ENCODE measurements around the gene WDFY2. TPM values are rescaled to one million over a fixed set of nuclear protein-coding genes. Genes with fewer than 3 reads are reported as not detected.

The WDFY2 gene
- total RNA-seq, 1 experiment from 2014 or later = 9.9 TPM

DNA sequence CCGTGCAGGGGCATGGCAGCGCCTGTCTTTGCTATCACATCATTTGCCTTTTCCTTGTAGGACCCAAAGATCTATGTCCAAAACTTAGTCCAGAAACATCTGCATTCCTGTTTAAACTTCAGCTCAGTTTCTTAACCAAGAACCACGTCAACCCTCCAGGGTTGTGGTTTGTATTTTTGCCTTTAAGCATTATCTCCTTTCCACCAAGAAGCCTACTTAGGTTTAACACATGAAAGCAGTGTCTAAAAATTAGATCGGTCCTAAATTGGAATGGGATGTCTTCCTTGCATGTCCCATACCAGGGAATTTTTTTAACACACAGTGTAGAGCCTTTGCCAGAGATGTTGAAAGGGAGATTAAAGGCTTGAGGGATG, 180.9 kb downstream of the WDFY2 start:
- no peak for DNase-seq (ENCODE audit: low read depth)

- DNase-seq (ENCODE audit: low read depth) = no peak
Measured at GRCh38 chr13:51767100-51767499, 182.8 kb downstream of the WDFY2 start.

DNA sequence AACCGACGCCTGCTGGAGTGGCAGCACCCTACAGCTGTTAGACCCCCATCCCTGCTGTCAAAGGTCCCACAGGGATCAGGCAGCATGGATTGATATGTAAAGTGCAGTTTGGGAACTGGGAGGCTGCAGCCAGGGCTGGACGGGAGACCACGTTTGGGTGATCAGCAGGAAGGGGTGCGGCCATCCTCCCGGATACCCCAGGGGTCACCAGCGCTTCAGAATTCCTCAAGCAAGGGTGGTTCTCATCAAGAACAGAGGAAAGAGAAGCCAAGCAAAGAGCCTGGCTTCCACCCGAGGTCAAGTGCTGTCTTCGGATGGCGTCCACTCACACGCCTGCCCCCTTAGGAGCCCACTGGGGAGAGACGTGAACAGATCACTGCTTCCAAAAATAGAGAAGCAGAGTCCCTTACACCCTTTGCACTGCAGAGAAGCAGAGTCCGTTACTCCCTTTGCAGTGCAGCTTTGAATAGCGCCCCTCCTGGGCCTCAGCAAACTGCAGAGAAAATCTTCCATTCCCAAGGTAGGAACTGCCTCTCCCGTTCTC, 184.2 kb downstream of the WDFY2 start:
- DNase-seq (ENCODE audit: low read depth) = no peak

GRCh38 chr13:51768976-51769375, 184.7 kb downstream of the WDFY2 start:
- no peak for DNase-seq (ENCODE audit: low read depth)

- no peak for DNase-seq (ENCODE audit: low read depth)
Measured at GRCh38 chr13:51769455-51770127, 185.3 kb downstream of the WDFY2 start.

- no peak for DNase-seq (ENCODE audit: low read depth)
Measured at GRCh38 chr13:51770160-51770559, 185.9 kb downstream of the WDFY2 start.

DNA sequence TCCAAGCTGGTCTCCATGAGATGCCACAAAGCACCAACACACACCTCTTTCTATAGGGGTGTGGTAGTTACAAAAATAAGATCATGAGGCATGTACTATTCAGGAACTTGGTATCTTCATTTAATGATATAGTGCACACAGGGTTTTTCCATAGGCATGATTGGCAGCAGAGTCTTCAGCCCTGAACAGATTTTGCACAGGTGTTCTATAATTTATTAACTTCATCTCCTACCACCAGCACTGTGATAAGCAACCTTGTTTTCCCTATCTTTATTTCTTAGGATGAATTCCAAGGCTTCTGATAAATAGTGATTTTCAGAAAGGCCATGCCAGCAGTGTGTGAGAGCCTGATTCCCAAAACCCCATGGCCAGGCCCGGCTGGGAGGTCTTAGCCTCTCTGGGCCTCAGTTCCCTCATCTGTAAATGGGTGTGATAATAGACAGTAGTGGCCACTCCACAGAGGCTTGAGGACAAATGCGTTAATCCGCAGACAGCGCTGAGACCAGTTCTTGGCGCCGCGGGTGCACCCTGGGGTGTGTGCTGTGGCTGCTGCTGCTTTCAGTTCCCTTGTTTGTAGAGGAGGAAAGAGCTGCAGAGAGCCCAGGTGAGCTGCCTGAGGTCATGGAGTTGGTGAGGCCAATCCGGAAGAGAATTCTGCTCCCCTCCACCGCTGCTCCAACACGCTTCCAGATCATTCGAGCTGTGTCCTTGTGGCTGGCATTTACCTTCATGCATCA, 186.6 kb downstream of the WDFY2 start:
- no peak for DNase-seq (ENCODE audit: low read depth)

DNA sequence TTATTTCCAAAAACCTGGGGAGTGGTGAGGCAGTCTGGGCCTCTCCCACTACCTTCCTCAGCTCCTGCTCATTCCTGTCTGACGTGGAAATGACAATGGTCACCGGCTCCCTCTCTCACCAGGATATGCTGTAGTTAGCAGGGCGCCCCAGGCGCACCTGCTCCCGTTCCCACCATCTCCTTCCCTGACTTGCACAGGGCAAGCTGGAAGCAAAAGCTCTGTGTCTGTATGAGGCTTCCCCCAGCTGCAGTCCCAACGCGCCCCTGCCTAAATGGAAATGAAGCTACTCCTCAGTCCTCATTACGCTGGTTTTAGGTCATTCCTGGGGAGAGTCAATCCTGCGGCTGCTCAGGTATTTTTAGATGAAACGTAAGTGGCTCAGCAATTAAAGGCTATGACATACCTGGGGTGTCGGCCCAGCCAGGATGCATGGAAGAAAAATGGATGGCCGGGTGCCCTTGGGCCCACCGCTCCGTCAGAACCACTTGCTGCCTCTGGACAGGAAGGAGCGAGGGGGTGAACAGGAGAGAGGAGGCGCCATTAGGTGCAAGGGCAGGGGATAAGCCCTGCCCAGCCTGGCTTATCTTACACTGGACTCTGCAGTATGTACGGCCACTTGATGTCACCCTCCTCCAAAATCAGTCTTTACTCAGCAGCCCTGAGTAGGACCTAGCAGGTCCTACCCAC, 187.3 kb downstream of the WDFY2 start:
- no peak for DNase-seq (ENCODE audit: low read depth)

DNA sequence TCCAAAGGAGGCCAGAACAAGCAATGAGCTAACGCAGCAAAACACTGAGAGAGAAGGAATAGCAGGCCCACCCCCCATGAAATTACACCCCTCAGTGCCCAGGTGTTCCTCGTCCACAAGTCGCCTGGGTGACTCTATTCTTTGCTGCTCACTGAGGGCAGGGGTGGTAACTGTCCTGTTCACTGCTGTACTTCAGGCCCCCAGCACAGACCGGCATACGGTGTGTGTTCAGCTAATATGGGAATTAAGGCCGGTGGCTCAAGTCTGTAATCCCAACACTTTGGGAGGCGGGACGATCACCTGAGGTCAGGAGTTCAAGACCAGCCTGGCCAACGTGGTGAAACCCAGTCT, 187.8 kb downstream of the WDFY2 start:
- DNase-seq (ENCODE audit: low read depth) = no peak

DNA sequence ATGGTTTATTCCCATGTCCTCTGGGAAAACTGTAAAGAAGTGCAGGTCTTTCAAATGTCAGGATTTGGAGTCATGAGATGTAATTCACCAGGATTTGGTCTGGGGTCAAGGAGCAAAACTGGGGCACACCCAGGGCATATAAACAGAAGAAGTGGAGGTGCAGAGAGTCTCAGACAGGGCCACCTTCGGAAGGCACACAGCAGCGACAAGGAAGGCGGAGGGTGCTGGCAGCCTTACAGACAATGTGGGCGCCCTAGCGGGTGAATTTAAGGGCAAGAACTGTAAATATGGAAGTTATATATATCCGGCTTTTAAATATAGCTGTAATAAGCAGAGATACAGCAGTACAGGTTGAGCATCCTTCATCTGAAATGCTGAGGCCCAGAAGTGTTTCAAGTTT, 188.5 kb downstream of the WDFY2 start:
- no peak for DNase-seq (ENCODE audit: low read depth)

DNA sequence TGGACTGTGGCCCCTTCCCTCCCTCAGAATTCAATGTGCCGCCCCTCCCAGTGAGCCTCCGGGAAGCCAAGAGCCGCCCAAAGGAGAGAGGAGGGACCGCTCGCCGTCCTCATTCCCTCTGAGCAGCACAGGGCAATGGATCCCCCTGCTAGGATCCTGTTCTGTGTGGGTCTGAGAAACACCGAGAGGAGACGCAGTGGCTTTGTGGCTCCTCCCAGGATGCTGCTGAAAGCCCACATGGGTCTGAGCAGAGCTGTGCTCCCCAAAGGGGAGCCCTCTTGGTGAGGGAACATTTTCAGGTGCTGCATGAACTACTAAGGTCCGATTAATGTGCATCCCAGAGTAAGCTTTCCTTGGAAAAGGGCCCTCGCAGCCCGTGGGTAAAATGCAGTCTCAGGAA, 189.3 kb downstream of the WDFY2 start:
- no peak for DNase-seq (ENCODE audit: low read depth)

GRCh38 chr13:51776179-51776578, 191.9 kb downstream of the WDFY2 start:
- no peak for DNase-seq (ENCODE audit: low read depth)

GRCh38 chr13:51777921-51778320, 193.7 kb downstream of the WDFY2 start:
- DNase-seq (ENCODE audit: low read depth) = no peak

- no peak for DNase-seq (ENCODE audit: low read depth)
Measured at GRCh38 chr13:51778392-51778791, 194.1 kb downstream of the WDFY2 start.

DNA sequence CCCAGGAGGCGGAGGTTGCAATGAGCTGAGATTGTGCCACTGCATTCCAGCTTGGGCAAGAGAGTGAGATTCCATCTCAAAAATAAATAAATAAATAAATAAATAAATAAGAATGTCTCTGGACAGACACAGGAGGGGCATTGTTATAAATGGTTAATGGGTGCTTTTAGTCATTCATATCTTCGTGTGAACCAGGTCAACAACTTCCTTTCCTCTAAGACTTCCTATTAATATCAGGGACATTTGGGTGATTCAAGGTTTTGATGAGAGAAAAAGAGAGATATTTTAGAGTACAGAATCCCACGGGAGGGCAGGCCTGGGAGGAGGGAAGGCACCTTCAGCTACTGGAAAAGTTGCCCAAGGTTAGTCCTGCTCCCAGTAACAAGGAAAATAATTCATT, 195.8 kb downstream of the WDFY2 start:
- DNase-seq (ENCODE audit: low read depth) = no peak

DNA sequence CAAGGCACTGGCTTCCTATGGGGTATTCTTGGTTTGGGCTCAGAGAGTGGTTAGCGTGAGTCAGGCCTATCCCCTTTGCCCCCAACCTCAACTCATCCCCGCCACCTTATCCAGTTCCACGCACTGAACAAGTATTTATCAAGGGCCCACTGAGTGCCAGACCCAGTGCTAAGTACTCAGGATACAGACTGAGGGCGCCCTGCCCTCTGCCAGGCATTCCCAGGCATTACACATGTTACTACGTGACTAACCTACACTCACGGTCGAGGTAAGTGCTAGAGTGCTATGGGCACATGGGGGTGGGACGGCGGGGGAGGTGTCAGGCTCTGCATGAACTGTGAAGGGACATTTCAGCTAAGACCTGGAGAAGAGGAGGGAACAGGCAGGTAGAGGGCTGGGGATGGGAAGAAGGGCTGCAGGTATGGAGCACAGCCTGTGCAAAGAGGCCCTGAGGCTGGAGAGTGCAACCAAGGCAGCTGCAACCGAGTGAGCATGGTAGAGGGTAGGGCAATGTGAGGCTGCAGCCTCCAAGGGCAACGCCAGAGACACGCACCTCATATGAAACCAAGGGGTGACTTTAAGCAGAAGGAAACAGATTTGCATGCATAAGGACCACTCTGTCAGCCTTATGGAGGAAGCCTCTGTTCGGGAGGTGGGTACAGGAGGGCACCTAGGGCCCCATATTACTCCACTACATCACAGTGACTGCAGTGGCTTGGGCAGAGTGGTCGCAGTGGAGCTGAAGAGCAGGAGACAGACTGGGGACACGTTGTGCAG, 197.2 kb downstream of the WDFY2 start:
- peak; percentile 55 for DNase-seq (ENCODE audit: low read depth)

DNA sequence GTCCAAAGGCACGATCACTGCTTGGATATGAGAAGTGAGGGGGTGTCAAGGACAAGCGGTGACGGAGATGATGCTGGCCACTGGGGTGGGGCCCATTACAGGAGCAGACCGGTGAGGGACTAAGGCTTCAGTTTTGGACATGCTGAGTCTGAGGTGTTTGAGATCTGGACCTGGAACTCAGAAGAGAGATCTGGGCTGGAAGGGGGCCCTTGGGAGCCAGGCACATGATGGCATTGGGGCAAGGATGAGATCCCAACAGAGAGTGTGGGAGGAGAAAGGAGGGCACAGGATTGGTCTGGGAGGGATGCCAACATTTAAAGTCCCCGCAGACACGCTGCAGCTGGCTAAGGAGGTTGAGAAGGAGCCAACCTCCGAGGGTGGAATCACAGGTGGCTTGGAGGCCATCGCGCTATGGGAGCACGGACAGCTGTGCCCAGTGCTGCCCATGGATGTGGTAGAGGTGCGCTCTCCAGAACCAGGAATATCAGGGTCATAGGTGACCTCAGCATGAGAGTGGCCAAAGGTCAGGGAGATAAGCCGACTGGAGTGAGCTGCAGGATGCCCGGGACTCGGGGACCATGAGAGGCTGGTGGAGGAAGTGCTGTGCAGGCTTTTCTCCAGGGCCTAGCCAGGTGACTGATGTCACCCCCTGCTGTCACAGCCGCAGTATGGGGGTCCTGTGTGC, 197.9 kb downstream of the WDFY2 start:
- no peak for DNase-seq (ENCODE audit: low read depth)

- DNase-seq (ENCODE audit: low read depth) = no peak
Measured at GRCh38 chr13:51783428-51784094, 199.3 kb downstream of the WDFY2 start.

DNA sequence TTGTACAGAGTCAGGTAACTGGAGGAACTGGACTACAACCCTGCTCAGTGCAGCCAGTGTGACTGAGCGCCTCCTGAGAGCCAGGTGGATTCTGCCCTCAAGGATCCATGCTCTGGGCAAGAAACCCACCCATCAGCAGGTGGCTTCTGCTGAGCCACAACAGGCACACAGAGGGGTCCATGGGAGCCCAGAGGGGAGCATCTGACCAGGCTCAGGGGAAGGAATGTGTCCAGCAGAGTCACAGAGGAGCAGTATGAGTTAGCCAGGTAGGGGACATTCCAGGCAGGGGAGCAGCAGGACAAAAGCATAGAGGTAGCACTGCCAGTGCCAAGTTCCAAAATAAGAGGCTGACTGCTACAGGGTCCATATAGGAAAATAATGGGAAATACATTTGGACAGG, 199.8 kb downstream of the WDFY2 start:
- DNase-seq (ENCODE audit: low read depth) = no peak

DNA sequence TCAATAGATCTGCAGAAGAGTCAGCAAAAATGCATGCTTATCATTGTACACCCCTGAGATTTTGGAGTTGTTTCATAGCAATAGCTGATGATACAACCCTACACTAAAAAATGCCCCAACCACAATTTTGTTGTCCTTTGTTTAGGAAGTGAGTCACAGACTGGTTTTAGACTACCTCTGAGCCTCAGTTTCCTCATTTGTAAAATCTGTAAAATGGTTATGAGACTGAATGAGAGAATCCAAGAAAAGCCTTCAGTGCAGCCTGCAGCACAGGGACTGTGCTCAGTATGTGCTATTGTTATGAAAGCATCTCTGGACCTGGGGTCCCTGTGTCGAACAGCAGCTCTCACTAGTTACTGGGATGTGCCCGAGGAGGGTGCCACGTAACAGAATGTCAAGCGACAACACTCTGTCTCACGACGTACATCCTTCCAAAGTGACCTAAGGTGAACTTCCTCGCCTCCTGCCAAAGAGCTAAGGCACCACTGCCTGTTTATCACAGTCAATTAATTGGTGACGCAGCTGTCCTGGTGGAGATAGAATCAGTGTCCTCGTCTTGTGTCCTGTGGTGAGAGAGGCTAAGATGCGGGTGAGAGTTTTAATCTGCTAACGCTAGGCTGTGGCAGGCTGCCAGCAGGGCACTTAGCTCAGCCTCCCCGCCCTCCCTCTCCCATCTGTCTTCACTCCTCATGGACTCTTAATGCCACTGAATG, 201.6 kb downstream of the WDFY2 start:
- no peak for DNase-seq (ENCODE audit: low read depth)

Measured in HT1080 (cell line).